Esophagus (tissue), 2 donors: Measurements from ENCODE around the gene SLC35B4. TPM values are rescaled to one million over a fixed set of nuclear protein-coding genes. Genes with fewer than 3 reads are reported as not detected.

Source experiments
- H3K27ac ChIP-seq, 2 donors: one replicate each; pipeline ENCODE4 v1.5.1; 2013; ENCODE audit warnings: low read depth in 2 of 2, mild to moderate bottlenecking in 2 of 2, inconsistent platforms in 1 of 2, low read length in 1 of 2, moderate library complexity in 1 of 2
- H3K27me3 ChIP-seq, 2 donors: one replicate each; pipeline ENCODE4 v1.6.1; 2013; ENCODE audit warnings: low read length in 2 of 2, control low read depth in 1 of 2, mild to moderate bottlenecking in 1 of 2; ENCODE audit not compliant: insufficient read depth in 2 of 2, control insufficient read depth in 1 of 2
- H3K36me3 ChIP-seq, 2 donors: one replicate each; pipeline ENCODE4 v1.6.1; 2013; ENCODE audit warnings: low read length in 1 of 2; ENCODE audit not compliant: control insufficient read depth in 2 of 2, insufficient read depth in 2 of 2
- H3K4me1 ChIP-seq, 2 donors: one replicate each; pipeline ENCODE4 v1.6.1; 2013; ENCODE audit warnings: low read length in 1 of 2; ENCODE audit not compliant: control insufficient read depth in 2 of 2, insufficient read depth in 2 of 2
- H3K4me3 ChIP-seq, 2 donors: one replicate each; pipeline ENCODE4 v1.5.1; 2013; ENCODE audit warnings: low read length in 2 of 2, mild to moderate bottlenecking in 2 of 2, low read depth in 1 of 2, moderate library complexity in 1 of 2
- H3K9me3 ChIP-seq, 2 donors: one replicate each; pipeline ENCODE4 v1.6.1; 2013; ENCODE audit warnings: mild to moderate bottlenecking in 2 of 2, low read depth in 1 of 2, low read length in 1 of 2, moderate library complexity in 1 of 2; ENCODE audit not compliant: control insufficient read depth in 2 of 2, insufficient read depth in 1 of 2
- WGBS, 2 donors: extraction: QIAGEN DNeasy Blood & Tissue Kit; methylation state at CpG; one replicate each; pipeline ENCODE4 v1.1.7; 2013; 5-methylcytosine and 5-hydroxymethylcytosine counted together
- polyA plus RNA-seq, 2 donors: library from polyadenylated mRNA; stranded (reverse); fragments of 200-250 nt; gene quantifications; one replicate each; pipeline ENCODE4 v1.2.3, GENCODE V29; 2013
- donor health status: healthy with polysubstance abuse.
- donor health status: Bipolar disorder and iron deficiency.

The SLC35B4 gene
- polyA plus RNA-seq, 2 donors = 2.2 to 2.3 TPM

DNA sequence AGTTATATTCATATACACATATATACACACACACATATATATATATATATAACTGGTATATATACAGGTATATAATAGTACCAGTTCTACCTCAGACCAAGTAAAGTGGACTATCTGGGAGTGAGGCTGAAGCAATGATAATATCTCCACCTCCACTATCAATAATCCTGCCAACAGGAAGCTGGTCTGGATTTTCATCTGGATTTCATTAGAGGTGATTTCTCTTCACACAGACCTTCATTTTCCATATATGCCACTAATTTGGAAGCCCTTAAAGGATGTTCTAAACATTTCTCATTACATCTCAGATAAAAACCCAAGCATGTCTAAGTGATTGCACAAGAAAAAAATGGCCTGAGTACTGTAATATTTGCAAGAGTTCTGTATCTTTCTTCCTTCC is 1.7 kb upstream of the SLC35B4 start:
- Histone ChIP-seq H3K36me3 (no peaks in the 10 kb centered on the region), H3K9me3 (no peaks in the 10 kb centered on the region), H3K4me3 (no peak overlapping the region), H3K27ac (no peak overlapping the region), H3K27me3 (no peaks in the 10 kb centered on the region), H3K4me1 (no peaks in the 10 kb centered on the region)

GRCh38 chr7:134317434-134317833 is 704 bp upstream of the SLC35B4 start:
- no peaks in the 10 kb centered on the region for H3K4me1 ChIP-seq
- no peaks in the 10 kb centered on the region for H3K36me3 ChIP-seq
- no peaks in the 10 kb centered on the region for H3K27me3 ChIP-seq
- peak overlapping the region in 1 of 2 donors; percentile 98 for H3K4me3 ChIP-seq
- no peaks in the 10 kb centered on the region for H3K9me3 ChIP-seq
- WGBS, 2 donors = 67 to 70% methylated on average over 7 of the region's 7 CpGs
- no peak overlapping the region for H3K27ac ChIP-seq

DNA sequence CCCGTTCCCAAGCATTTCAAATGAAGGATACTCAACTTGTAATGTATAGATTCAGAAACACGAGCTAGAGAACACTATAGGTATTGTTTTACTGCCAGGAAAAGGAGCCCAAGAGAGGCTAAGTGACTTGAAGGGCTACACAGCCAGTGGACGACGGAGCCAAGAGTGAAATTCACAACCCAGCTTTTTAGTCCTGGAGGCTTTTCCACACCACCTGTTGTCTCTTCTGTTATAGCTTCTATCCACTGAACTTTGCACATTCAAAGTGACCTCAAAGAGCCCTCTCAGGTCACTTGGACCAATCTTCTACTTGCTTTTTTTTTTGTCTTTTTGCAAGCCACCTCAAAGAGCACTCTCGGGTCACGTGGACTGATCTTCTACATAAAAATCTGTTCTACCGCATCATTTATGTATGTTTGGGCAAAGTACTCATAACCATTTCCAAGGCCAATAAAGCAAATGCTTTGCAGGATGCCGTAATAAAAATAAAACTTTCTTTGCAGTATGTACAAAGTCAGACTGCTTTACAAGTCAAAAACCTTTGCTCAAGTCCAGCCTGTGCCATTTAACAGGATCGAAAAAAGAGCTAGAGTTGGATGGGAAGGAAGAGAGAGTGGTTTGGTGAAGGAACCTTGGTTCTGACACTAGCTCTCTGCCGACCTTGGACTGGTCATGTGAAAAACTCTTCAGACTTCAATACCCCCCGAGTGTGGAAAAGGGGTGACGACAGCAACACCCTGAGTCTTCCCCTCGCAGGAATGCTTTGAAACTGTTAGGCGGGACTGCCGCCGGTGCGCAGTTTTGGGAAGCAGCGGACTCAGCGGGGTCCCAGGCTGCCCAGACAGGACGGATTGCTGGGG is 821 bp downstream of the SLC35B4 start:
- Histone ChIP-seq H3K4me3 (peak overlapping the region; percentile 87 to 98), H3K9me3 (no peaks in the 10 kb centered on the region), H3K27me3 (no peaks in the 10 kb centered on the region), H3K4me1 (no peaks in the 10 kb centered on the region), H3K36me3 (no peaks in the 10 kb centered on the region), H3K27ac (peak overlapping the region; percentile 71 to 80)
- 22 to 25% methylated on average over 20 of the region's 20 CpGs for WGBS, 2 donors

GRCh38 chr7:134313543-134313942 is 3.2 kb downstream of the SLC35B4 start:
- no peak overlapping the region for H3K4me3 ChIP-seq
- no peaks in the 10 kb centered on the region for H3K4me1 ChIP-seq
- H3K27me3 ChIP-seq = no peaks in the 10 kb centered on the region
- no peaks in the 10 kb centered on the region for H3K36me3 ChIP-seq
- H3K27ac ChIP-seq = no peak overlapping the region
- H3K9me3 ChIP-seq = no peaks in the 10 kb centered on the region
- WGBS, 2 donors = 92 to 95% methylated on average over 1 of the region's 1 CpG

DNA sequence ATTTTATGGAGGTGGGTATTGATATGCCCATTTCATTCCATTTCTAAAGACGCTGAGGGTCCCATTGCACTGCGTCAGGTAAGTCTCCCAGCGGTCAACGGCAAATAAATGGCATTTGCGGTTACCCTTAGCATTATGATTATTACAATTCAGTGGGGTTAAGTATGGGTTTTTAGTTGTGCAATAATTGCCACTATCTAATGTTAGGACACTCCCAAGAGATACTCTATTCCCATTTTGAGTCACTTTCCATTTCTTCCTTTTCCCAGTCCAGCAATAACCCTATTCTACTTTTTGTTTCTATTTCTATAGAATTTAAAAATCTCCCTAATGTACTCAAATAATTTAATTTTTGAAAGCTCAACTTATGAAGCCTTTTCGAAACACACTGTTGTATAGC is 4.0 kb downstream of the SLC35B4 start:
- Histone ChIP-seq H3K27me3 (no peaks in the 10 kb centered on the region), H3K4me1 (no peaks in the 10 kb centered on the region), H3K4me3 (no peak overlapping the region), H3K36me3 (no peaks in the 10 kb centered on the region), H3K27ac (no peak overlapping the region), H3K9me3 (no peaks in the 10 kb centered on the region)
- WGBS, 2 donors = 81 to 85% methylated on average over 6 of the region's 6 CpGs

DNA sequence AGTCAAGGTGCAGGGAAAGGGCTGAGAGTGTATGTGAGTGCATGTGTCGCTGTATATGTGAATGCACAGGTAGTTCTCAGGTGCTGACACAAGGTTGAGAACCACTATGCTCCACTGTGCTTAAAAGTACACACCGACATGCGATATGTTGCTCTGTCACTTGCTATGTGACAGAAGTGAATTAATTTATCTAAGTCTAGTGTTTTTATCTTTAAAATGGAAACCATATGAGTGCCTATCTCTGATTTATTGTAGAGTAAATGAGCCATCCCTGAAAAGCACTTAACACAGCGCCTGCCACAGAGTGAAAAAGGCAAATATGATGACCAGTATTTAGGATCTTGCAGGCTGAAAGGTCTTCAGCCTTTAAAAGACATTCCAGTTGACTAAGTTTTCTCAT is 4.9 kb downstream of the SLC35B4 start:
- Histone ChIP-seq H3K36me3 (no peaks in the 10 kb centered on the region), H3K27ac (no peak overlapping the region), H3K4me1 (no peaks in the 10 kb centered on the region), H3K27me3 (no peaks in the 10 kb centered on the region), H3K9me3 (no peaks in the 10 kb centered on the region), H3K4me3 (no peak overlapping the region)
- 98 to 99% methylated on average over 4 of the region's 4 CpGs for WGBS, 2 donors

DNA sequence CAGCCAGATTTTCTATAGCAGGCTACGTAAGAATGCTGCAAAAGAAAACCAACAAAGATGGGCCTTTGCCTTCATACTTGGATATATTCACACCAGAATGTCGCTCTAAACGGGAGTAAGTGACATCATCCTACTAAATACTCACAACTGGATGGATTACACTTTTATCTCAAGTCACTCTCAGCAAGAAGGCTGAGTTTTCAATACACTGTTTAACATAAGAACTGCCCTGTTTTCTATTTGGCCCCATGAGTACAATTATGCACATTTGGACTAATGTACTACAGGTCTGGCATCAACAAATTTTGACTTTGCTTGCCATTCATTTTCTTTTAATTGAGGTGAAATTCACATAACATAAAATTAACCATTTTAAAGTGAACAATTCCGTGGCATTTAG is 8.2 kb downstream of the SLC35B4 start:
- Histone ChIP-seq H3K4me3 (no peak overlapping the region), H3K4me1 (no peaks in the 10 kb centered on the region), H3K27ac (no peak overlapping the region), H3K36me3 (no peaks in the 10 kb centered on the region), H3K27me3 (no peaks in the 10 kb centered on the region), H3K9me3 (no peaks in the 10 kb centered on the region)
- 92 to 95% methylated on average over 4 of the region's 4 CpGs for WGBS, 2 donors

- H3K4me1 ChIP-seq = no peaks in the 10 kb centered on the region
- no peaks in the 10 kb centered on the region for H3K27me3 ChIP-seq
- H3K9me3 ChIP-seq = no peaks in the 10 kb centered on the region
- no peaks in the 10 kb centered on the region for H3K36me3 ChIP-seq
- no peak overlapping the region for H3K4me3 ChIP-seq
- H3K27ac ChIP-seq = no peak overlapping the region
- WGBS, 2 donors = 85 to 89% methylated on average over 1 of the region's 1 CpG
Observed at GRCh38 chr7:134307320-134307719, 9.4 kb downstream of the SLC35B4 start.

- 82 to 87% methylated on average over 2 of the region's 2 CpGs for WGBS, 2 donors
- H3K4me3 ChIP-seq = no peak overlapping the region
- no peaks in the 10 kb centered on the region for H3K27me3 ChIP-seq
- H3K27ac ChIP-seq = no peak overlapping the region
- no peaks in the 10 kb centered on the region for H3K4me1 ChIP-seq
- no peaks in the 10 kb centered on the region for H3K9me3 ChIP-seq
- peaks cover 2 to 6% of the 10 kb centered on the region in 2 donors for H3K36me3 ChIP-seq
Observed at GRCh38 chr7:134302120-134302519, 14.6 kb downstream of the SLC35B4 start.

GRCh38 chr7:134301592-134301991 is 15.1 kb downstream of the SLC35B4 start:
- Histone ChIP-seq H3K27ac (no peak overlapping the region), H3K36me3 (peaks cover 2 to 6% of the 10 kb centered on the region in 2 donors), H3K9me3 (no peaks in the 10 kb centered on the region), H3K4me1 (no peaks in the 10 kb centered on the region), H3K27me3 (no peaks in the 10 kb centered on the region), H3K4me3 (no peak overlapping the region)
- whole genome bisulfite sequencing, 2 donors = 76 to 78% methylated on average over 3 of the region's 3 CpGs
